H9 (cell line): ENCODE data around the gene LILRA5. TPM values are rescaled to one million over a fixed set of nuclear protein-coding genes. Genes with fewer than 3 reads are reported as not detected.

Experiments used
- DNase-seq: peaks from one replicate; pipeline ENCODE4 v3.0.0-alpha.2; 2017
- H2AFZ ChIP-seq: one replicate; pipeline ENCODE4 v1.6.1; 2013; ENCODE audit warnings: mild to moderate bottlenecking, low read length, control low read depth, moderate library complexity
- H2AK5ac ChIP-seq: 2 replicates; pipeline ENCODE4 v1.6.1; 2013; ENCODE audit warnings: low read length, control low read depth, mixed read lengths; ENCODE audit not compliant: insufficient read length
- H2BK120ac ChIP-seq: one replicate; pipeline ENCODE4 v1.6.1; 2013; ENCODE audit warnings: low read depth, mild to moderate bottlenecking, low read length, control low read depth, inconsistent platforms; ENCODE audit not compliant: poor library complexity, severe bottlenecking
- H2BK12ac ChIP-seq: 2 replicates; pipeline ENCODE4 v1.6.1; 2013; ENCODE audit warnings: low read length, control low read depth, mixed read lengths, low read depth; ENCODE audit not compliant: insufficient read length
- H2BK15ac ChIP-seq: 2 replicates; pipeline ENCODE4 v1.6.1; 2013; ENCODE audit warnings: low read depth, low read length, control low read depth
- H2BK20ac ChIP-seq: one replicate; pipeline ENCODE4 v1.6.1; 2013; ENCODE audit warnings: low read depth, mild to moderate bottlenecking, low read length, control low read depth, inconsistent platforms; ENCODE audit not compliant: poor library complexity, severe bottlenecking
- H2BK5ac ChIP-seq: 2 replicates; pipeline ENCODE4 v1.6.1; 2013; ENCODE audit warnings: low read length, control low read depth, mixed read lengths; ENCODE audit not compliant: insufficient read length
- H3K14ac ChIP-seq: 2 replicates; pipeline ENCODE4 v1.6.1; 2013; ENCODE audit warnings: low read length, control low read depth; ENCODE audit not compliant: insufficient read depth
- H3K18ac ChIP-seq: 2 replicates; pipeline ENCODE4 v1.6.1; 2013; ENCODE audit warnings: low read depth, mild to moderate bottlenecking, mixed read lengths, low read length, control low read depth; ENCODE audit not compliant: insufficient read length
- H3K23ac ChIP-seq: 2 replicates; pipeline ENCODE4 v1.6.1; 2013; ENCODE audit warnings: low read length, control low read depth, mixed read lengths, low read depth; ENCODE audit not compliant: insufficient read length
- H3K23me2 ChIP-seq: 2 replicates; pipeline ENCODE4 v1.6.1; 2013; ENCODE audit warnings: low read depth, mild to moderate bottlenecking, mixed read lengths, low read length, control low read depth; ENCODE audit not compliant: insufficient read length, poor library complexity, severe bottlenecking
- H3K27ac ChIP-seq: 2 replicates; pipeline ENCODE4 v1.5.1; 2013; ENCODE audit warnings: low read length, control low read depth, mixed read lengths, low read depth; ENCODE audit not compliant: insufficient read length
- H3K27me3 ChIP-seq: 2 replicates; pipeline ENCODE4 v1.6.1; 2013; ENCODE audit warnings: low read length, control low read depth, inconsistent platforms; ENCODE audit not compliant: insufficient read depth
- H3K4ac ChIP-seq: 2 replicates; pipeline ENCODE4 v1.6.1; 2013; ENCODE audit warnings: low read depth, mild to moderate bottlenecking, control low read depth, inconsistent platforms, low read length, moderate library complexity
- H3K4me1 ChIP-seq: 2 replicates; pipeline ENCODE4 v1.6.1; 2013; ENCODE audit warnings: low read length, control low read depth, inconsistent platforms; ENCODE audit not compliant: insufficient read depth
- H3K4me2 ChIP-seq: 2 replicates; pipeline ENCODE4 v1.6.1; 2013; ENCODE audit warnings: low read length, control low read depth, mixed read lengths; ENCODE audit not compliant: insufficient read length, insufficient read depth
- H3K56ac ChIP-seq: 2 replicates; pipeline ENCODE4 v1.6.1; 2013; ENCODE audit warnings: low read depth, mild to moderate bottlenecking, mixed read lengths, low read length, control low read depth; ENCODE audit not compliant: insufficient read length
- H3K79me1 ChIP-seq: 2 replicates; pipeline ENCODE4 v1.6.1; 2013; ENCODE audit warnings: low read depth, mild to moderate bottlenecking, moderate library complexity, low read length, control low read depth, inconsistent platforms; ENCODE audit not compliant: insufficient read depth, poor library complexity, severe bottlenecking
- H3K79me2 ChIP-seq: 2 replicates; pipeline ENCODE4 v1.6.1; 2013; ENCODE audit warnings: low read length, control low read depth, inconsistent platforms; ENCODE audit not compliant: insufficient read depth
- H3K9ac ChIP-seq: 2 replicates; pipeline ENCODE4 v1.6.1; 2013; ENCODE audit warnings: low read length, control low read depth, mixed read lengths; ENCODE audit not compliant: insufficient read length; ENCODE audit errors: extremely low read depth
- H3K9me3 ChIP-seq: one replicate; pipeline ENCODE4 v1.6.1; 2013; ENCODE audit warnings: low read depth, low read length, inconsistent platforms; ENCODE audit not compliant: control insufficient read depth
- H3T11ph ChIP-seq: one replicate; pipeline ENCODE4 v1.6.1; 2013; ENCODE audit warnings: mild to moderate bottlenecking, low read length, control low read depth, inconsistent platforms
- H4K20me1 ChIP-seq: one replicate; pipeline ENCODE4 v1.6.1; 2013; ENCODE audit not compliant: control insufficient read depth, insufficient read length, insufficient read depth
- H4K5ac ChIP-seq: 2 replicates; pipeline ENCODE4 v1.6.1; 2013; ENCODE audit warnings: low read depth, mild to moderate bottlenecking, mixed read lengths, low read length, control low read depth; ENCODE audit not compliant: insufficient read length
- H4K8ac ChIP-seq: replicated peaks from 2 replicates; pipeline ENCODE4 v1.6.1; 2013; ENCODE audit warnings: low read length, control low read depth, mixed read lengths, low read depth; ENCODE audit not compliant: insufficient read length
- H4K91ac ChIP-seq: 2 replicates; pipeline ENCODE4 v1.6.1; 2013; ENCODE audit warnings: low read depth, mild to moderate bottlenecking, moderate library complexity, mixed read lengths, low read length, control low read depth; ENCODE audit not compliant: insufficient read length
- H3K27ac Mint-ChIP-seq, 3 experiments: 2 replicates in 2 of 3; 3 replicates in 1 of 3; pipeline ENCODE4 v1.8.0; 2020 to 2021; ENCODE audit warnings: mixed read lengths in 3 of 3, mild to moderate bottlenecking in 1 of 3, moderate library complexity in 1 of 3
- H3K27me3 Mint-ChIP-seq: 2 replicates; pipeline ENCODE4 v1.8.0; 2021; ENCODE audit warnings: low read depth, mild to moderate bottlenecking, moderate library complexity, mixed read lengths
- H3K36me3 Mint-ChIP-seq, 3 experiments: 2 replicates in 2 of 3; 3 replicates in 1 of 3; pipeline ENCODE4 v1.8.0; 2020 to 2021; ENCODE audit warnings: low read depth in 3 of 3, mixed read lengths in 3 of 3; ENCODE audit not compliant: insufficient read depth in 1 of 3
- H3K4me1 Mint-ChIP-seq, 2 experiments: 2 replicates each; pipeline ENCODE4 v1.8.0; 2020; ENCODE audit warnings: mixed read lengths in 2 of 2
- H3K4me3 Mint-ChIP-seq, 2 experiments: 2 replicates in 1 of 2; 3 replicates in 1 of 2; pipeline ENCODE4 v1.8.0; 2020 to 2021; ENCODE audit warnings: mild to moderate bottlenecking in 2 of 2, mixed read lengths in 2 of 2, moderate library complexity in 1 of 2
- H3K9me3 Mint-ChIP-seq, 2 experiments: 2 replicates in 1 of 2; 3 replicates in 1 of 2; pipeline ENCODE4 v1.8.0; 2020; ENCODE audit warnings: mild to moderate bottlenecking in 2 of 2, mixed read lengths in 2 of 2, moderate library complexity in 1 of 2
- CTCF ChIP-seq: fragments of 200-600 bp; sonication (generic); conservative IDR thresholded peaks from 3 replicates; pipeline ENCODE4 v1.8.0; 2021; ENCODE audit warnings: antibody characterized with exemption, mild to moderate bottlenecking
- WGBS: extraction: QIAGEN DNeasy Blood & Tissue Kit; methylation state at CpG from one replicate; pipeline ENCODE4 v1.1.7; 2013; ENCODE audit warnings: missing lambda C conversion rate, low lambda C conversion rate, mixed read lengths; ENCODE audit not compliant: insufficient read length; ENCODE audit errors: extremely low coverage; 5-methylcytosine and 5-hydroxymethylcytosine counted together
- total RNA-seq: library from RNA; stranded (reverse); gene quantifications from 2 replicates; pipeline ENCODE4 v1.2.1, GENCODE V29; 2021

Gene LILRA5
- total RNA-seq, 1 experiment from 2014 or later, result not detected

GRCh38 chr19:54355675-54356074 lies 42.7 kb upstream of the LILRA5 start:
- H3K23ac ChIP-seq, result no peak overlapping the region
- no peak overlapping the region for H3T11ph ChIP-seq
- H2AK5ac ChIP-seq, result no peak overlapping the region
- TF ChIP-seq CTCF, result no peak
- no peak overlapping the region; the same call in 1 of the 2 replicates for H2BK15ac ChIP-seq
- H2BK20ac ChIP-seq, result no peak overlapping the region
- H3K36me3 Mint-ChIP-seq, result no peaks in the 10 kb centered on the region
- H3K18ac ChIP-seq, result no peak overlapping the region
- no peak overlapping the region for H2BK120ac ChIP-seq
- no peak for DNase-seq
- H3K9ac ChIP-seq, result no peak overlapping the region
- H3K79me1 ChIP-seq, result no peaks in the 10 kb centered on the region
- no peak overlapping the region for H2BK5ac ChIP-seq
- WGBS, result no CpG with 5 or more reads among the region's 14 CpGs
- peaks cover 0 to 6% of the 10 kb centered on the region in 2 experiments; a peak in 1 of 4 replicates for H3K4me1 Mint-ChIP-seq
- no peak overlapping the region for H3K4ac ChIP-seq
- no peak overlapping the region for H3K27ac ChIP-seq
- no peak overlapping the region for H3K4me3 Mint-ChIP-seq
- H3K79me2 ChIP-seq, result no peaks in the 10 kb centered on the region
- H2AFZ ChIP-seq, result no peak overlapping the region
- no peak overlapping the region for H3K27ac Mint-ChIP-seq
- H3K23me2 ChIP-seq, result no peaks in the 10 kb centered on the region
- no peak overlapping the region for H4K91ac ChIP-seq
- H4K8ac ChIP-seq, result no peak overlapping the region
- peaks cover 0 to 31% of the 10 kb centered on the region in 2 experiments; a peak in 2 of 5 replicates for H3K9me3 Mint-ChIP-seq
- H2BK12ac ChIP-seq, result no peak overlapping the region
- no peaks in the 10 kb centered on the region for H3K27me3 ChIP-seq
- no peak overlapping the region for H3K4me2 ChIP-seq
- H3K56ac ChIP-seq, result no peak overlapping the region
- H3K4me1 ChIP-seq, result no peaks in the 10 kb centered on the region
- no peaks in the 10 kb centered on the region for H4K20me1 ChIP-seq
- no peak overlapping the region for H4K5ac ChIP-seq
- 0 out of 2 replicates have a peak overlapping the region, but pooled peaks have one; percentile 22 for H3K14ac ChIP-seq
- H3K9me3 ChIP-seq, result no peaks in the 10 kb centered on the region
- peaks cover 23% of the 10 kb centered on the region for H3K27me3 Mint-ChIP-seq
